NCI-H1436 treated with DMSO at 0.1 percent for 48 hours (cell line): ENCODE measurements around the gene SETBP1.

Experiments used
- DNase-seq: peaks from one replicate; lab custom pipeline; 2025; lab: John Stamatoyannopoulos, UW

Gene SETBP1

GRCh38 chr18:44680273-44681075, at the start of gene SETBP1:
Gene SETBP1, plus strand, starts transcription at chr18:44680888. Its CDS starts 20,459 bp downstream, at chr18:44701347.
- no peak for DNase-seq

GRCh38 chr18:44632469-44633145, 48.1 kb upstream of the SETBP1 start:
- DNase-seq, result no peak

- DNase-seq, result no peak
Observed at GRCh38 chr18:44635546-44635945, 45.1 kb upstream of the SETBP1 start.

- no peak for DNase-seq
Observed at GRCh38 chr18:44636241-44636640, 44.4 kb upstream of the SETBP1 start.

GRCh38 chr18:44637210-44638033, 43.3 kb upstream of the SETBP1 start:
- DNase-seq, result no peak

DNA sequence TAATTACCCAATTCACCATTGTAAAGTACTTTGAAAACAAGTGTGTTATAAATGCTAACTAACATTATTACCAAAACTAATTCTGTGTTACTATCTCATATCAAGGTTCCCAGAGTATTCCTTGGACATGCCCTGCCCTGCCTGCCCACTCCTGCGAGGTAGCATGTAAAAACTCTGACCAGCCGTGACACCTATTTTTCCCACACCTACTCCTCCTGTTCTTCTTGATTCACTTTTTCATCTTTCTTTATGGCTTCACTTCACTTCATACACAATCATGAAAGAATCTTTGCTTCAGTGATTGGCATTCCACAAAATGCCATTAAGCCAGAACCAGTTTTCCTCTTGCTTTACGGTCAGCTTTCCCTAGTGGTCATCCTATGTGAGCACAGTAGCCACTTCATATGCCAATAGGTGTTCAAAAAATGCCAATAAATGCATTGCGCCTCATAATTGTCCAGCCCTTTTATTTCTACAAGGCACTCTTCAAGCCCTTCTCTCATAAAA, 42.6 kb upstream of the SETBP1 start:
- DNase-seq, result no peak

DNA sequence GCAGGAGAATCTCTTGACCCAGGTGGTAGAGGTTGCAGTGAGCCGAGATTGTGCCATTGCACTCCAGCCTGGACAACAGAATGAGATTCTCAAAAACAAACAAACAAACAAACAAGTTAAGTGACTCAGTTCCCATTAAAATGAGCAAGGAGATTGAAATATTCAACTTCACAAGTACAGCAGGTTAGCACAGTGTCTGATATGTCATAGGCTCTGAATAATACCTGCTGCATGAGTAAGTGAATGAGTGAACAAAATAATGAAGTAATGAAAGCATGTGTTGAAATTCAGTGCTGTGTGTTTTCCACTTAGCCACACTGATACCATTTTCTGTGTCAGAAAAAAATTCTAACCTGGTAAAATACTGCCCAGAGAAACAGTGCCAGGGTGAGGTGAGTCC, 41.9 kb upstream of the SETBP1 start:
- no peak for DNase-seq

GRCh38 chr18:44643004-44643403, 37.7 kb upstream of the SETBP1 start:
- DNase-seq, result no peak

DNA sequence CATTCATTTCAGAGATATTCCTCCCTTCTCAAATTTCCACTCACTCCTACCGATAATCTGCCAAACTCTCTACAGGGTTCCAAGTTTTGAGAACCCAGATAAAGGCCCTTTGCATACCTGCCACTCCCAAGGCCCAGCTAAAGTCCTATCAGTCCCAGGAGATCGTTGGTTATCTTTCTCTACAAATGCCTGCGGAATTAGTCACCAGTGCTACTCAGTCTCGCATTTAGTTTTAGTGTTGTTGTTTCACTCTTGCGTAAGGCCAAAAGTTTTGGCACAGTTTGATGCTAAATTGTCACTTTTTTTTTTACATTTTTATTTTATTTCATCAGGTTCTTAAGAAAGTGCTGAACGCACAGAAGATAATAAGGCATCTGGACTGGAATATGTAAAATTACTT, 29.2 kb upstream of the SETBP1 start:
- no peak for DNase-seq

DNA sequence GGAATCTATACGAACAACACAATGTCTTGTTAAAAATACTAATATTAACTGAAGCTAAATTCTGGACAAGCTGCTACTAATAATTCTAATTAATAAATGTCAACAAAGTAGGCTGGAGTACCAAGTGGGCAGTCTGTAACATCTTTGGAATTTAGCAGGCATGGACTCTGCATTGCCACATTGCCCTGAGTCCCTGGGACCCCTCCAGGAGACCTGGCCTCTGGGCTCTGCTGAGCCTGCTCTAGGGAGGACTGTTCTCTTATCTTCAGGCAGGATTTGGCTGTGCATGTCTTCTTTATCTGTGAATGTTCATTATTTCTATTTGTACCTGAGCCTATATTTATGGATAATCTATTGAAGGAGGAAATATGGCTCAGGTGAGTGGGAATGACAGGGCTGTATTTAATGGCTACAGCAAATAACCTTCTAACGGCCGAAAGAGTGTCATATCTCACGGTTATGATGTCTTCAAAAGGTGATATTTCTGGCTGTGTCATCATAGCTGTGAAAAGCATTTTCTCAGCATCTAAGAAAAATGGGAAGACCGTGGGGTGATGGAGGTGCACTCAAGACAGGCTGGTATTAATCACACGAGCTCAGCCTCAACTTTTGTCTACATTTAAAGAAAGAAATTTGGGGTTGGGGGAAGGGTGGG, 28.6 kb upstream of the SETBP1 start:
- no peak for DNase-seq

GRCh38 chr18:44652722-44653121, 28.0 kb upstream of the SETBP1 start:
- no peak for DNase-seq

GRCh38 chr18:44654573-44654972, 26.1 kb upstream of the SETBP1 start:
- DNase-seq, result no peak

DNA sequence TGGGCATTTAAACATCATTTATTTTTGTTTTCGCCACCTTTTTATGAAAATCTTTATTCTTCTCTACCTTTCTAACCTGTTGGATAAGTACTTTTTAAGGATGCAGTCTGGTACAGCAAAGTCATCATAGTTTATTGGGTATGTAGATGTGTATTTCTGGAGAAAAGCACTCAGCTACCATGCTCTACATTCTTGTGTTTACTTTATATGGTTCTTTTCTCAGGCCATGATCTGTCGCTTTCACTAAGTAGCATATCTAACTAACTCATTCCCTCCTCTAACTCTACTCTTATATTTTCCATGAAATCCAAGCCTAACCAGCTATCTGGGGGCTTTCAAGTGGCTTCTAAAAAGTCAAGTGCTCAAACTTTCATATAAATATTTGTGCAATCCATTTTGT, 25.3 kb upstream of the SETBP1 start:
- DNase-seq, result no peak

GRCh38 chr18:44659771-44660170, 20.9 kb upstream of the SETBP1 start:
- no peak for DNase-seq

DNA sequence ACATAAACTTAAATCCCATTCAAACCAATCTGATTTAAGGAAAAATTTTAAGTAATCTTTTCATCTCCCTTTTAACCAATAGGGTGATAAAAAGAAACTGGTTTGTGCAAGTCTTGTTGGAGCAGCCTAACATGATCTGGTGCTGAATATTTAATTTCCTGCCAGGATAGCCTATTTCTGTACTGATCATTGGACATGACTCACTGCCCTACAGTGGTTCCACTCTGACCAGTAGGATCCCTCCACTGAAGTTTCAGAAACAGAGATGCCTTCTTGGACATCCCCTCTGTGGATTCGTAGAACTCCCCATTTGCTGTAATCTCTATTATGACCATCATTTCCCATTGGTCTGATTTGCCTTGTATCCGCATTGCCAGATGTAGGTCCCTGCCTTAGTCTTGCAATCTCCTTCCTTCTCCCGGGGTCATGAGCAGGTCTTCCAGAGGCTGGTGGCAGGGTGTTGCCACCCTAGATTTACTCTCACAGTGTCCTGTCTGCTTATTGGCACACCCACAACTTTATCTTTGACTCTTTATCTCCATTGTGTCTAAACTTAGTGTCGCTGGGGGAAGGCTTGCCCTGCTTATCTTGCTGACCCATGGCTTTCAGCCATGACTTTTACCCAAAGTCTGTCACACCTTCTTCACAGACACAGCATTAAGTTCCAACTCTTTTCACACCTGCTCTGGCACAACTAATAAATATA, 12.3 kb upstream of the SETBP1 start:
- DNase-seq, result no peak

DNA sequence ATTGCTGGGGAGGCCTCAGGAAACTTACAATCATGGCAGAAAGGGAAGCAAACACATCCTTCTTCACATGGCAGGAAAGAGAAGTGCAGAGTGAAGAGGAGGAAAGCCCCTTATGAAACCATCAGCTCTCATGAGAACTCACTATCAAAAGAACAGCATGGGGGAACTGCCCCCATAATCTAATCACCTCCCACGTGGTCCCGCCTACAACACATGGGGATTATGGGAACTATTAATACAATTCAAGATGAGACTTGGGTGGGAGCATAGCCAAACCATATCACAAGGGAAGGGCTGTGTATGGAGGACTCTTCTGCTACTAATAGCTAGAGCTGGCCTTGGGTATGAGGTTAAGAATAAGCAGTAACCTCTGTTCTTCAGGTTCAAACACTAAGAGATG, 8.8 kb upstream of the SETBP1 start:
- DNase-seq, result no peak

DNA sequence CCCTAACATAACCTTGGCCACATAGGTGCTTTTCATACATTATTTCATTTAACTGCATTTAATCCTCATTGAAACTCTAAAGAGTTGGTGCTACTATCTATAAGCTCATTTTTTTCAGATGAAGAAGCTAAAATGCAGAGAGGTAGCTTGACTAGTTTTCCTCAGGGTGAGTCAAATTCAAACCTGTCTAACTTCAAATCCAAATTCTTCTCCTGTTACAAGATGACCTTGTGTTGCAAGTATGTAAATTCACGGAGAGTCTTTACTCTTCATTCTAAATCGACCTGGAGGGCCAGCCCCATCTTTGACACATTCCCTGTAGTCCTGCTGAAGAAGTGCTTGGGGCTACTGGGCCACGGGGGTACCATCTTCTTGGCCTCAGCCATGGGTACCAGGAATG, 8.2 kb upstream of the SETBP1 start:
- no peak for DNase-seq

GRCh38 chr18:44673256-44673880, 7.3 kb upstream of the SETBP1 start:
- DNase-seq, result no peak

DNA sequence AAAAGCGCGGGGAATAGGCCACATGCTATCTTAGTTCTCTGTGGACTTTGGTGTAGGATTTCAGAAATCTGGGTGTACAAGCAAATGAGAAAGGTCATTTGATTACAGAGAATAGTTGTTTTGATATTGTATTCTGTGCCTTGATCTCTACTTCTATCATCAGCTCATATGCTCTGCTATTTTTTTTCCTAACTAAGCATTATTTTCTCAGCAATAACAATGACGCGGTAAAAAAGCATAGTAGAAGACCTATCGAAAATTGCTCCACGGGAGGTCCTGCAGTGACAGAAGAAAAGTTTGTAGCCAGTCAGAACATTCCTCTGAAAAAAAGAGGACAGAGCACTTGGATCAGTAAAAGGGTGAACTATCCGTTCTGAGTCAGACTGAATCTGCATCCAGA, 2.8 kb upstream of the SETBP1 start:
- DNase-seq, result no peak

- no peak for DNase-seq
Observed at GRCh38 chr18:44678725-44679055, 2.0 kb upstream of the SETBP1 start.
